Trophoblast cell (in vitro differentiated cells and primary cell): ENCODE data around the gene GRIK4.

Experiments used
- DNase-seq, 2 donors: peaks; one replicate each; pipeline ENCODE4 v3.0.0-alpha.2; 2016
- H2AFZ ChIP-seq: 2 replicates; pipeline ENCODE4 v1.6.1; 2013; ENCODE audit warnings: low read length, moderate library complexity, mild to moderate bottlenecking; ENCODE audit not compliant: insufficient read depth, poor library complexity
- H2AK5ac ChIP-seq: 2 replicates; pipeline ENCODE4 v1.6.1; 2013; ENCODE audit warnings: mild to moderate bottlenecking, low read length
- H2BK120ac ChIP-seq: 2 replicates; pipeline ENCODE4 v1.6.1; 2013; ENCODE audit warnings: low read length, mild to moderate bottlenecking, moderate library complexity; ENCODE audit not compliant: insufficient read depth, poor library complexity
- H2BK12ac ChIP-seq: 2 replicates; pipeline ENCODE4 v1.6.1; 2013; ENCODE audit warnings: mild to moderate bottlenecking, low read length, moderate library complexity
- H2BK5ac ChIP-seq: 2 replicates; pipeline ENCODE4 v1.6.1; 2013; ENCODE audit warnings: low read length, low read depth, moderate library complexity, mild to moderate bottlenecking; ENCODE audit not compliant: poor library complexity
- H3K14ac ChIP-seq: 2 replicates; pipeline ENCODE4 v1.6.1; 2013; ENCODE audit warnings: mild to moderate bottlenecking, low read length
- H3K18ac ChIP-seq: 2 replicates; pipeline ENCODE4 v1.6.1; 2013; ENCODE audit warnings: mild to moderate bottlenecking, low read length
- H3K23ac ChIP-seq: 2 replicates; pipeline ENCODE4 v1.6.1; 2013; ENCODE audit warnings: low read length
- H3K27ac ChIP-seq: 2 replicates; pipeline ENCODE4 v1.5.1; 2013; ENCODE audit warnings: low read depth, mild to moderate bottlenecking, inconsistent platforms, low read length, moderate library complexity
- H3K27me3 ChIP-seq: 2 replicates; pipeline ENCODE4 v1.6.1; 2013; ENCODE audit warnings: inconsistent platforms, mild to moderate bottlenecking, low read length, moderate library complexity; ENCODE audit not compliant: insufficient read depth
- H3K36me3 ChIP-seq, 2 experiments: 1 replicate in 1 of 2; 2 replicates in 1 of 2; pipeline ENCODE4 v1.6.1; 2013; ENCODE audit warnings: low read length in 2 of 2, mild to moderate bottlenecking in 2 of 2, moderate library complexity in 1 of 2; ENCODE audit not compliant: insufficient read depth in 2 of 2, control insufficient read depth in 1 of 2
- H3K4ac ChIP-seq: 2 replicates; pipeline ENCODE4 v1.6.1; 2013; ENCODE audit warnings: low read depth, mild to moderate bottlenecking, low read length, moderate library complexity
- H3K4me1 ChIP-seq, 2 experiments: 1 replicate in 1 of 2; 2 replicates in 1 of 2; pipeline ENCODE4 v1.6.1; 2013; ENCODE audit warnings: low read length in 2 of 2, mild to moderate bottlenecking in 2 of 2, moderate library complexity in 1 of 2; ENCODE audit not compliant: insufficient read depth in 2 of 2, control insufficient read depth in 1 of 2
- H3K4me2 ChIP-seq: 2 replicates; pipeline ENCODE4 v1.6.1; 2013; ENCODE audit warnings: inconsistent platforms, mild to moderate bottlenecking, low read length, moderate library complexity
- H3K4me3 ChIP-seq: 2 replicates; pipeline ENCODE4 v1.5.1; 2013; ENCODE audit warnings: mild to moderate bottlenecking, low read depth, low read length, inconsistent platforms
- H3K79me1 ChIP-seq: one replicate; pipeline ENCODE4 v1.6.1; 2013; ENCODE audit warnings: low read length
- H3K79me2 ChIP-seq: 2 replicates; pipeline ENCODE4 v1.6.1; 2013; ENCODE audit warnings: low read length, mild to moderate bottlenecking; ENCODE audit not compliant: control insufficient read depth, insufficient read depth, poor library complexity
- H3K9ac ChIP-seq: 2 replicates; pipeline ENCODE4 v1.6.1; 2013; ENCODE audit warnings: mild to moderate bottlenecking, low read length
- H3K9me3 ChIP-seq: 2 replicates; pipeline ENCODE4 v1.6.1; 2013; ENCODE audit warnings: low read depth, mild to moderate bottlenecking, control low read depth, inconsistent platforms, low read length; ENCODE audit not compliant: insufficient read depth
- H4K12ac ChIP-seq: 2 replicates; pipeline ENCODE4 v1.6.1; 2013; ENCODE audit warnings: low read depth, mild to moderate bottlenecking, low read length, moderate library complexity
- H4K8ac ChIP-seq: 2 replicates; pipeline ENCODE4 v1.6.1; 2013; ENCODE audit warnings: low read depth, mild to moderate bottlenecking, low read length, moderate library complexity
- H4K91ac ChIP-seq: one replicate; pipeline ENCODE4 v1.6.1; 2013; ENCODE audit warnings: low read depth, mild to moderate bottlenecking, low read length, moderate library complexity
- WGBS: extraction: QIAGEN DNeasy Blood & Tissue Kit; methylation state at CpG from one replicate; pipeline ENCODE4 v1.1.7; 2013; ENCODE audit warnings: missing lambda C conversion rate; ENCODE audit not compliant: insufficient read length, insufficient coverage; ENCODE audit errors: extremely low coverage; 5-methylcytosine and 5-hydroxymethylcytosine counted together

The GRIK4 gene

GRCh38 chr11:120919566-120919965, 408.0 kb downstream of the GRIK4 start:
- Histone ChIP-seq H3K79me2 (no peaks in the 10 kb centered on the region), H3K36me3 (no peaks in the 10 kb centered on the region), H3K23ac (no peak overlapping the region), H3K79me1 (no peaks in the 10 kb centered on the region), H3K14ac (no peak overlapping the region), H3K9me3 (no peaks in the 10 kb centered on the region), H3K4me2 (no peak overlapping the region), H4K8ac (no peak overlapping the region), H2BK12ac (no peak overlapping the region), H3K9ac (no peak overlapping the region), H2BK5ac (no peak overlapping the region), H3K18ac (no peak overlapping the region), H3K27me3 (no peaks in the 10 kb centered on the region), H3K4ac (no peak overlapping the region), H2AK5ac (no peak overlapping the region), H2AFZ (no peak overlapping the region), H2BK120ac (no peak overlapping the region), H3K27ac (no peak overlapping the region), H3K4me1 (peaks cover 11% of the 10 kb centered on the region in 2 experiments), H3K4me3 (no peak overlapping the region), H4K12ac (no peak overlapping the region), H4K91ac (no peak overlapping the region)
- DNase-seq = no peak
- WGBS = no CpG with 5 or more reads among the region's 5 CpGs

DNA sequence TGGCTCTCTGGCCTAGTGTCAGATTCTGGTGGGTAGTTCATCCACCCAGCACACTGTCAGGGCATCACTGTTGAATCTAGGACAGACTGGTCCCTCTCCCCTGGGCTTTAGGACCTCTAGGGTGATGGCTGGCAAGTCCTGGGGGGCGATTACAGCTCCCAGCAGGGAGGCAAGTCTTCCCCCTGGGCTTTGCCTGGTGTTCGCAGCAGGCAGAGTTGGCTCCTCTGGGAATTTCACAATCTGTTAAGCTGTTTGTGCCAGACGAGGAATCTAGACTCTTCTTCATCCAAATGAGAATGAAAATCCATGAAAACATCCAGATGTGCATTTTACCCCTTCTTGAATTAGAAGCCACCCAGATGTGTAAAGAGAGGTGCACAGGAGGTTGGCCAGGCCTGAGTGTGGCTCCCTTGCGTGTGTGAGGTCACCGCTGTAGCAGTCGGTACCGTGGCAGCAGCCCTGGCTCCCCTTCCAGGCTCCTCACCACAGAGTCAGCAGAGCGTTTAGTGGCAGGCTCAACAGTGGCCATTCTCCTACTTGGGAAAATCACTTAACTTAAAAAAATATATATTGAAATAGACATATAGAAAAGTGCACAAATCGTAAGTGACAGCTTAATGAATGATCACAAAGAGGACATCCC, 412.4 kb downstream of the GRIK4 start:
- no CpG with 5 or more reads among the region's 9 CpGs for WGBS
- Histone ChIP-seq H3K27ac (no peak overlapping the region), H4K8ac (no peak overlapping the region), H3K27me3 (no peaks in the 10 kb centered on the region), H3K4ac (no peak overlapping the region), H3K36me3 (no peaks in the 10 kb centered on the region), H2AFZ (no peak overlapping the region), H3K14ac (no peak overlapping the region), H3K23ac (no peak overlapping the region), H4K12ac (no peak overlapping the region), H3K4me3 (no peak overlapping the region), H3K9me3 (no peaks in the 10 kb centered on the region), H3K9ac (no peak overlapping the region), H2BK120ac (no peak overlapping the region), H2BK5ac (no peak overlapping the region), H3K4me2 (no peak overlapping the region), H2AK5ac (no peak overlapping the region), H3K18ac (no peak overlapping the region), H2BK12ac (no peak overlapping the region), H3K4me1 (no peaks in the 10 kb centered on the region), H3K79me2 (no peaks in the 10 kb centered on the region), H4K91ac (no peak overlapping the region), H3K79me1 (no peaks in the 10 kb centered on the region)
- no peak for DNase-seq

- H2BK120ac ChIP-seq = no peak overlapping the region
- H3K23ac ChIP-seq = no peak overlapping the region
- no peaks in the 10 kb centered on the region for H3K79me2 ChIP-seq
- H4K12ac ChIP-seq = no peak overlapping the region
- DNase-seq = no peak
- no peaks in the 10 kb centered on the region for H3K36me3 ChIP-seq
- H2BK5ac ChIP-seq = no peak overlapping the region
- no peaks in the 10 kb centered on the region for H3K4me1 ChIP-seq
- no peak overlapping the region for H3K4ac ChIP-seq
- H4K91ac ChIP-seq = no peak overlapping the region
- H2AK5ac ChIP-seq = no peak overlapping the region
- H4K8ac ChIP-seq = no peak overlapping the region
- H3K27me3 ChIP-seq = no peaks in the 10 kb centered on the region
- H2BK12ac ChIP-seq = no peak overlapping the region
- H3K4me2 ChIP-seq = no peak overlapping the region
- no CpG with 5 or more reads among the region's 2 CpGs for WGBS
- H3K4me3 ChIP-seq = no peak overlapping the region
- no peak overlapping the region for H3K14ac ChIP-seq
- no peaks in the 10 kb centered on the region for H3K9me3 ChIP-seq
- H3K79me1 ChIP-seq = no peaks in the 10 kb centered on the region
- no peak overlapping the region for H2AFZ ChIP-seq
- H3K9ac ChIP-seq = no peak overlapping the region
- H3K27ac ChIP-seq = no peak overlapping the region
- no peak overlapping the region for H3K18ac ChIP-seq
These were observed 414.4 kb downstream of the GRIK4 start for GRCh38 chr11:120925944-120926343.

GRCh38 chr11:120928627-120929026, 417.1 kb downstream of the GRIK4 start:
- H3K14ac ChIP-seq = no peak overlapping the region
- H3K79me2 ChIP-seq = no peaks in the 10 kb centered on the region
- no peak overlapping the region for H3K4me2 ChIP-seq
- H3K23ac ChIP-seq = no peak overlapping the region
- H3K27me3 ChIP-seq = no peaks in the 10 kb centered on the region
- H3K18ac ChIP-seq = no peak overlapping the region
- no peak for DNase-seq
- no peaks in the 10 kb centered on the region for H3K36me3 ChIP-seq
- no peak overlapping the region for H4K8ac ChIP-seq
- no peaks in the 10 kb centered on the region for H3K79me1 ChIP-seq
- H3K4me3 ChIP-seq = no peak overlapping the region
- no peak overlapping the region for H2BK12ac ChIP-seq
- no peak overlapping the region for H2BK120ac ChIP-seq
- no peak overlapping the region for H3K27ac ChIP-seq
- no peaks in the 10 kb centered on the region for H3K4me1 ChIP-seq
- H3K9me3 ChIP-seq = peaks cover 2% of the 10 kb centered on the region
- H2AFZ ChIP-seq = no peak overlapping the region
- no peak overlapping the region for H4K12ac ChIP-seq
- no CpG with 5 or more reads among the region's 14 CpGs for WGBS
- H4K91ac ChIP-seq = no peak overlapping the region
- no peak overlapping the region for H2BK5ac ChIP-seq
- no peak overlapping the region for H3K4ac ChIP-seq
- no peak overlapping the region for H2AK5ac ChIP-seq
- no peak overlapping the region for H3K9ac ChIP-seq
